ENCODE results near the gene UNC5A. TPM values are rescaled to one million over a fixed set of nuclear protein-coding genes. Genes with fewer than 3 reads are reported as not detected.
A peak's percentile ranks its signal among the peaks of the same experiment; 100 is the strongest.

The UNC5A gene
- polyA plus RNA-seq, 4 donors: 0.15 to 0.63 TPM; not detected in 2

- H3K4me1 ChIP-seq (ENCODE audit: control insufficient read depth in 3 of 3, insufficient read depth in 2 of 3, low read depth in 1 of 3, low read length in 2 of 3): no peaks in the 10 kb centered on the region
- no peaks in the 10 kb centered on the region for H3K9me3 ChIP-seq (ENCODE audit: control insufficient read depth in 2 of 2, insufficient read depth in 1 of 2, low read depth in 1 of 2, low read length in 1 of 2)
- 66 to 71% (median 67%) methylated on average over 15 of the region's 15 CpGs for WGBS, 3 donors
- FAIRE-seq (no peak), DNase-seq (no peak)
- H3K27ac ChIP-seq (ENCODE audit: low read depth in 1 of 3, low read length in 2 of 3): no peak overlapping the region
- H3K27me3 ChIP-seq (ENCODE audit: control insufficient read depth in 3 of 3, insufficient read depth in 3 of 3, low read length in 3 of 3): peaks cover 0 to 5% (median 4%) of the 10 kb centered on the region in 3 donors
- no peak overlapping the region for H3K4me3 ChIP-seq (ENCODE audit: low read depth in 1 of 3, low read length in 3 of 3)
- no peaks in the 10 kb centered on the region for H3K36me3 ChIP-seq (ENCODE audit: control insufficient read depth in 3 of 3, insufficient read depth in 2 of 3, low read depth in 1 of 3, low read length in 3 of 3)
Measured at GRCh38 chr5:176836811-176837706, 26.7 kb downstream of the UNC5A start.

DNA sequence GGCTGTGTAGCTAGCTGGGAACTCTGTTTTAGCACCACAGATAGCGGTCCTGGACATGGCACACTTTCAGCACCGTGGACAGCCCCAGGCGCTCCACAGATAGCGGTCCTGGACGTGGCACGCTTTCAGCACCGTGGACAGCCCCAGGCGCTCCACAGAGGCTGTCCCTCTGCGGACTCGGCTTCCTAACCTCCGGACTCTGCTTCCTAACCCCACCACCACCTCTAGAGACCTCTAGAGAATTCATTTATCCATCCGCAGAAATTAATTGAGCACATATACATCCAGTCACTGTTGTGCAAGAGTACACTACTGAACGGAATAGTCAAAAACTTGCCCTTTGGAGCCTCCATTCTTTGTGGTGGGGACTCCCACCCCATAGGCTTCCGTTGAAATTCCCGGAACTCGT, 27.4 kb downstream of the UNC5A start:
- H3K4me3 ChIP-seq (ENCODE audit: low read depth in 1 of 3, low read length in 3 of 3): no peak overlapping the region
- H3K4me1 ChIP-seq (ENCODE audit: control insufficient read depth in 3 of 3, insufficient read depth in 2 of 3, low read depth in 1 of 3, low read length in 2 of 3): no peaks in the 10 kb centered on the region
- peaks cover 0 to 5% (median 4%) of the 10 kb centered on the region in 3 donors for H3K27me3 ChIP-seq (ENCODE audit: control insufficient read depth in 3 of 3, insufficient read depth in 3 of 3, low read length in 3 of 3)
- H3K27ac ChIP-seq (ENCODE audit: low read depth in 1 of 3, low read length in 2 of 3): no peak overlapping the region
- 19 to 21% (median 21%) methylated on average over 16 of the region's 16 CpGs for WGBS, 3 donors
- no peaks in the 10 kb centered on the region for H3K9me3 ChIP-seq (ENCODE audit: control insufficient read depth in 2 of 2, insufficient read depth in 1 of 2, low read depth in 1 of 2, low read length in 1 of 2)
- no peaks in the 10 kb centered on the region for H3K36me3 ChIP-seq (ENCODE audit: control insufficient read depth in 3 of 3, insufficient read depth in 2 of 3, low read depth in 1 of 3, low read length in 3 of 3)
- DNase-seq (peak; percentile 67 to 93), FAIRE-seq (no peak)

- FAIRE-seq: no peak
- no peak for DNase-seq
- Histone ChIP-seq H3K4me1 (ENCODE audit: control insufficient read depth in 3 of 3, insufficient read depth in 2 of 3, low read depth in 1 of 3, low read length in 2 of 3) (no peaks in the 10 kb centered on the region), H3K27me3 (ENCODE audit: control insufficient read depth in 3 of 3, insufficient read depth in 3 of 3, low read length in 3 of 3) (peaks cover 0 to 19% (median 14%) of the 10 kb centered on the region in 3 donors), H3K27ac (ENCODE audit: low read depth in 1 of 3, low read length in 2 of 3) (no peak overlapping the region), H3K9me3 (ENCODE audit: control insufficient read depth in 2 of 2, insufficient read depth in 1 of 2, low read depth in 1 of 2, low read length in 1 of 2) (no peaks in the 10 kb centered on the region), H3K36me3 (ENCODE audit: control insufficient read depth in 3 of 3, insufficient read depth in 2 of 3, low read depth in 1 of 3, low read length in 3 of 3) (no peaks in the 10 kb centered on the region), H3K4me3 (ENCODE audit: low read depth in 1 of 3, low read length in 3 of 3) (no peak overlapping the region)
- WGBS, 3 donors: 45 to 67% (median 67%) methylated on average over 21 of the region's 21 CpGs
Measured at GRCh38 chr5:176843673-176844072, 33.3 kb downstream of the UNC5A start.

- FAIRE-seq: no peak
- Histone ChIP-seq H3K4me1 (ENCODE audit: control insufficient read depth in 3 of 3, insufficient read depth in 2 of 3, low read depth in 1 of 3, low read length in 2 of 3) (no peaks in the 10 kb centered on the region), H3K27me3 (ENCODE audit: control insufficient read depth in 3 of 3, insufficient read depth in 3 of 3, low read length in 3 of 3) (peaks cover 0 to 19% (median 14%) of the 10 kb centered on the region in 3 donors), H3K4me3 (ENCODE audit: low read depth in 1 of 3, low read length in 3 of 3) (no peak overlapping the region), H3K27ac (ENCODE audit: low read depth in 1 of 3, low read length in 2 of 3) (no peak overlapping the region), H3K36me3 (ENCODE audit: control insufficient read depth in 3 of 3, insufficient read depth in 2 of 3, low read depth in 1 of 3, low read length in 3 of 3) (no peaks in the 10 kb centered on the region), H3K9me3 (ENCODE audit: control insufficient read depth in 2 of 2, insufficient read depth in 1 of 2, low read depth in 1 of 2, low read length in 1 of 2) (no peaks in the 10 kb centered on the region)
- DNase-seq: no peak
- 75 to 81% (median 77%) methylated on average over 10 of the region's 10 CpGs for WGBS, 3 donors
Measured at GRCh38 chr5:176844281-176844680, 33.9 kb downstream of the UNC5A start.

DNA sequence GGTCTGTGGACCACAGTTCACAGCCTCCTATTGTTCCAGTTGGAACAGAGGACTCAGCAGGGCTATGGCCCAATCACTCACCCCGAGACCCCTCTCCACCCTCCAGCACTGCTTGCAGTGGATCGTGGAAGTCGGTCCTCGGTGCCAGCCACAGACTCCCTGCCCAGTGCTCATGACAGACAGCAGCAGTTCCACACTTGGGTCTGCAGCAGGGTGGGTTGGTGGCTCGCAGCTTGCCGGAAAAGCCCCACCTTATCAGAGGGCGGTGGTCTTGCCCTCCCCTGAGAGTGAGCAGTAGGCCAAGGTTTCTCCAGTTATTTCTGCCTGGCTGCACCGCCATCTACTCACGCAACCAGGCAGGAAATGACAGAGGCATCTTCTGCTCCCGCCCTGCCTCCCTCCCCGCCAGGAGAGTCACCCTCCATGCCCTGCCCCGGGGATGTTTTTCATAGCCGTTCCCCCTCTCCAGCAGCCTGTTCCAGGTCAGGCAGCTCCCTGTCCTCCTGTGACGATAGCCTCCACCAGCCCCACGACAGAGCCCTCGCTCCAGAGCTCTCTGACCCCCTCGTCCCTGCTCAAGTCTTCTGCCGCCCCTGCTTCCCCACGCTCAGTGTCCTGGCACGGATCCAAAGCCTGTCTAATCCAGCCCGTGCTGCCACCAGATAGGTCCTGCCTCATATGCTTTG, 34.5 kb downstream of the UNC5A start:
- no peak overlapping the region for H3K27ac ChIP-seq (ENCODE audit: low read depth in 1 of 3, low read length in 2 of 3)
- peaks cover 0 to 19% (median 14%) of the 10 kb centered on the region in 3 donors for H3K27me3 ChIP-seq (ENCODE audit: control insufficient read depth in 3 of 3, insufficient read depth in 3 of 3, low read length in 3 of 3)
- no peak overlapping the region for H3K4me3 ChIP-seq (ENCODE audit: low read depth in 1 of 3, low read length in 3 of 3)
- H3K4me1 ChIP-seq (ENCODE audit: control insufficient read depth in 3 of 3, insufficient read depth in 2 of 3, low read depth in 1 of 3, low read length in 2 of 3): no peaks in the 10 kb centered on the region
- no peaks in the 10 kb centered on the region for H3K9me3 ChIP-seq (ENCODE audit: control insufficient read depth in 2 of 2, insufficient read depth in 1 of 2, low read depth in 1 of 2, low read length in 1 of 2)
- H3K36me3 ChIP-seq (ENCODE audit: control insufficient read depth in 3 of 3, insufficient read depth in 2 of 3, low read depth in 1 of 3, low read length in 3 of 3): no peaks in the 10 kb centered on the region
- DNase-seq: no peak
- 47 to 59% (median 53%) methylated on average over 20 to 21 of the region's 21 CpGs for WGBS, 3 donors
- FAIRE-seq: no peak

DNA sequence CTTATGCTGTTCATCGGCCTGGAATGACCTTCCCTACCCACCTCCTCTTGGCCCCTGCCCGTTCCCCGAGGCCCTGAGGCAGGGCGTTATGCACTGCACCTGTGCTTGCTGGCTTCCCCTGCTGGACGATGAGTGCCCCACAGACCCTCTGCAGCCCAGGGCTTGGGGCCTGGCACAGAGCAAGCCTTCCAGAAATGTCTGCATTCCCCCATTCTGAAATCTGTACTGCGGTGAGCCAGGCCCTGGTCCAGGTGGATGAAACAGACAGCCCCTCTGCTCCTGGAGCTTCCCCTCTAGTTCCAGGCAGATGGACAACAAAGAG, 35.0 kb downstream of the UNC5A start:
- no peak overlapping the region for H3K27ac ChIP-seq (ENCODE audit: low read depth in 1 of 3, low read length in 2 of 3)
- H3K9me3 ChIP-seq (ENCODE audit: control insufficient read depth in 2 of 2, insufficient read depth in 1 of 2, low read depth in 1 of 2, low read length in 1 of 2): no peaks in the 10 kb centered on the region
- no peaks in the 10 kb centered on the region for H3K36me3 ChIP-seq (ENCODE audit: control insufficient read depth in 3 of 3, insufficient read depth in 2 of 3, low read depth in 1 of 3, low read length in 3 of 3)
- no peak overlapping the region for H3K4me3 ChIP-seq (ENCODE audit: low read depth in 1 of 3, low read length in 3 of 3)
- FAIRE-seq (no peak), DNase-seq (no peak)
- H3K4me1 ChIP-seq (ENCODE audit: control insufficient read depth in 3 of 3, insufficient read depth in 2 of 3, low read depth in 1 of 3, low read length in 2 of 3): no peaks in the 10 kb centered on the region
- H3K27me3 ChIP-seq (ENCODE audit: control insufficient read depth in 3 of 3, insufficient read depth in 3 of 3, low read length in 3 of 3): peaks cover 0 to 19% (median 14%) of the 10 kb centered on the region in 3 donors
- WGBS, 3 donors: 51 to 61% (median 52%) methylated on average over 6 of the region's 6 CpGs

DNA sequence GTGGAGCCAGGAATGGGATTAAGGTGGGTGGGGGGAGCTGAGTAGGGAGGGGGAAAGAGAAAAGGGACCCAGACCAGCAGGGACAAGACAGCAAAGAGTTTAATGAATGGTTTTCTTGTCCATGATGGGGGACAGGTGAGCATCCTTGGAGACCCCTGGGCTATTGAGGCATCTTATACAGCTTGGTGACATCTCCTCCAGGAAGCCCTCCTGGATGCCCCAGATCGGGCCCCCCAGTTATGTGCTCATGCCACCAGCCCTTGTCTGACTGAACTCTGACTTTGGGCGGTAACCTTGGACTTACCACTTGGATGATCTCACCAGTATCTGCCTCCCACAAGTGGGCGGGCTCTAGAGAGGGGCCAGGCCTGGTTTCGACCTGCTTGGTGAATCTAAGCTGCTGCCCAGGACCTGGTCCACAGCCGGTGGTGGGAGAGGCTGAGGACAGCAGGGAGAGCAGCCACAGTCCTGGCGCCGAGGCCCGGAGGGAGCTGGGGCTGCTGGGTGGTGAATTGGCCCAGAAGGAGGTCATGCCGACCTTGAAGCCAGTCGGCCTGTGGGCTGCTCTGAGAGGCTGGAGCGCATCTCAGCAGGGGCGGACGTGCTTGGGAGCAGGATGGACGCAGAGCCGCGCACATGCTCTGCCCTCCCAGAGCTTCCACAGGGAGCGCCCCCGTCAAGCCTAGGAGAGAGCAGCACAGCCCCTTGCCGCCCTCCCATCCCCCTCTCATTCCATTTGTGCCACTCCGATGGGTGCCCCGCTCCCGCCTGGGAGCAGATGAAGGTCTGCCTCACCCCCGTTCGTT, 36.2 kb downstream of the UNC5A start:
- no peaks in the 10 kb centered on the region for H3K4me1 ChIP-seq (ENCODE audit: control insufficient read depth in 3 of 3, insufficient read depth in 2 of 3, low read depth in 1 of 3, low read length in 2 of 3)
- peak; percentile 21 to 51 for DNase-seq
- peaks cover 0 to 16% (median 14%) of the 10 kb centered on the region in 3 donors for H3K27me3 ChIP-seq (ENCODE audit: control insufficient read depth in 3 of 3, insufficient read depth in 3 of 3, low read length in 3 of 3)
- no peaks in the 10 kb centered on the region for H3K36me3 ChIP-seq (ENCODE audit: control insufficient read depth in 3 of 3, insufficient read depth in 2 of 3, low read depth in 1 of 3, low read length in 3 of 3)
- FAIRE-seq: no peak
- no peak overlapping the region for H3K4me3 ChIP-seq (ENCODE audit: low read depth in 1 of 3, low read length in 3 of 3)
- no peak overlapping the region for H3K27ac ChIP-seq (ENCODE audit: low read depth in 1 of 3, low read length in 2 of 3)
- H3K9me3 ChIP-seq (ENCODE audit: control insufficient read depth in 2 of 2, insufficient read depth in 1 of 2, low read depth in 1 of 2, low read length in 1 of 2): no peaks in the 10 kb centered on the region
- 26 to 46% (median 36%) methylated on average over 22 to 24 of the region's 24 CpGs for WGBS, 3 donors

GRCh38 chr5:176847148-176847547, 36.8 kb downstream of the UNC5A start:
- FAIRE-seq (no peak), DNase-seq (no peak)
- Histone ChIP-seq H3K27ac (ENCODE audit: low read depth in 1 of 3, low read length in 2 of 3) (no peak overlapping the region), H3K27me3 (ENCODE audit: control insufficient read depth in 3 of 3, insufficient read depth in 3 of 3, low read length in 3 of 3) (peaks cover 0 to 16% (median 14%) of the 10 kb centered on the region in 3 donors), H3K4me1 (ENCODE audit: control insufficient read depth in 3 of 3, insufficient read depth in 2 of 3, low read depth in 1 of 3, low read length in 2 of 3) (no peaks in the 10 kb centered on the region), H3K9me3 (ENCODE audit: control insufficient read depth in 2 of 2, insufficient read depth in 1 of 2, low read depth in 1 of 2, low read length in 1 of 2) (no peaks in the 10 kb centered on the region), H3K4me3 (ENCODE audit: low read depth in 1 of 3, low read length in 3 of 3) (no peak overlapping the region), H3K36me3 (ENCODE audit: control insufficient read depth in 3 of 3, insufficient read depth in 2 of 3, low read depth in 1 of 3, low read length in 3 of 3) (no peaks in the 10 kb centered on the region)
- 47 to 64% (median 56%) methylated on average over 18 of the region's 18 CpGs for WGBS, 3 donors
